ENCODE measurements around the gene DAAM1.

DNA sequence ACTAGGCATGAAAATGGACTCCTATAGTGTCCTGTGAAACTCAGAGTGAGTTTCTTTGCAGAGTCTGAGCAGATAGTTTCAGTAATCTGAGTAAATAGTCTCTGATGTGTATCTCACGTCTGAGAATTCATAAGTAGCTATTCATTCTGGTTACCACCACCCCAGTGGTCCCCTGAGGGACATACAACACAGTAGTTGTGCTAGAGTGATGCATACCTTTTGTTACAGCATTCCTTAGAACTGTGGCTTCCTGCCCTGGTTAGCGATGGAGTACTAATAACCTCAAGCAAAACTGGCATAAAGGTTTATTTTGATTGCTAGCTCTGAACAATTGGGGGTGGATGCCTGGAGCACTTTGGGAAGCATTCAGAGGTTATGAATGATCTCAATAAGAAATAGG is 114.7 kb downstream of the DAAM1 start:
- TF ChIP-seq, protein P1, sequence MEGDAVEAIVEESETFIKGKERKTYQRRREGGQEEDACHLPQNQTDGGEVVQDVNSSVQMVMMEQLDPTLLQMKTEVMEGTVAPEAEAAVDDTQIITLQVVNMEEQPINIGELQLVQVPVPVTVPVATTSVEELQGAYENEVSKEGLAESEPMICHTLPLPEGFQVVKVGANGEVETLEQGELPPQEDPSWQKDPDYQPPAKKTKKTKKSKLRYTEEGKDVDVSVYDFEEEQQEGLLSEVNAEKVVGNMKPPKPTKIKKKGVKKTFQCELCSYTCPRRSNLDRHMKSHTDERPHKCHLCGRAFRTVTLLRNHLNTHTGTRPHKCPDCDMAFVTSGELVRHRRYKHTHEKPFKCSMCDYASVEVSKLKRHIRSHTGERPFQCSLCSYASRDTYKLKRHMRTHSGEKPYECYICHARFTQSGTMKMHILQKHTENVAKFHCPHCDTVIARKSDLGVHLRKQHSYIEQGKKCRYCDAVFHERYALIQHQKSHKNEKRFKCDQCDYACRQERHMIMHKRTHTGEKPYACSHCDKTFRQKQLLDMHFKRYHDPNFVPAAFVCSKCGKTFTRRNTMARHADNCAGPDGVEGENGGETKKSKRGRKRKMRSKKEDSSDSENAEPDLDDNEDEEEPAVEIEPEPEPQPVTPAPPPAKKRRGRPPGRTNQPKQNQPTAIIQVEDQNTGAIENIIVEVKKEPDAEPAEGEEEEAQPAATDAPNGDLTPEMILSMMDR (IDR thresholded peaks at IDR 0.05) = no peak
- TF ChIP-seq POLR2A (IDR thresholded peaks at IDR 0.05) (no peak), POLR2AphosphoS5 (IDR thresholded peaks at IDR 0.05) (no peak), EP300 (IDR thresholded peaks at IDR 0.05) (no peak)

Data from upper lobe of left lung (tissue), 4 donors.